SK-N-SH treated with all-trans-retinoic acid at 6 μM for 48 hours (cell line): ENCODE data around the gene FMOD.

Experiments used
- ATAC-seq: fragments of 200-7000 bp; cut with Tn5 transposase; 3 replicates; pipeline ENCODE4 v1.9.1; 2020; ENCODE audit warnings: mild to moderate bottlenecking, moderate library complexity
- BACH2 ChIP-seq: fragments of 250-450 bp; sonication (Bioruptor Pico); IDR thresholded peaks from 2 replicates; pipeline ENCODE4 v1.9.0; 2021; ENCODE audit warnings: mild to moderate bottlenecking, borderline replicate concordance
- CREB5 ChIP-seq: fragments of 250-450 bp; sonication (Bioruptor Pico); IDR thresholded peaks from 2 replicates; pipeline ENCODE4 v1.5.1; 2020; ENCODE audit warnings: low read depth, mild to moderate bottlenecking, moderate library complexity
- CSDC2 ChIP-seq: fragments of 250-450 bp; sonication (Bioruptor Pico); IDR thresholded peaks from 2 replicates; pipeline ENCODE4 v1.5.0; 2020; ENCODE audit warnings: mild to moderate bottlenecking, moderate library complexity
- CSRNP3 ChIP-seq: fragments of 250-450 bp; sonication (Bioruptor Pico); IDR thresholded peaks from 2 replicates; pipeline ENCODE4 v1.5.1; 2021; ENCODE audit warnings: mild to moderate bottlenecking, moderate library complexity
- ESRRG ChIP-seq: fragments of 250-450 bp; sonication (Bioruptor Pico); IDR thresholded peaks from 2 replicates; pipeline ENCODE4 v1.6.1; 2021; ENCODE audit warnings: mild to moderate bottlenecking
- GLIS3 ChIP-seq: fragments of 250-450 bp; sonication (Bioruptor Pico); IDR thresholded peaks from 2 replicates; pipeline ENCODE4 v1.5.0; 2020; ENCODE audit warnings: mild to moderate bottlenecking, moderate library complexity
- ISL1 ChIP-seq: fragments of 250-450 bp; sonication (Bioruptor Pico); IDR thresholded peaks from 2 replicates; pipeline ENCODE4 v2.1.2; 2022; ENCODE audit warnings: mild to moderate bottlenecking, moderate library complexity
- OSR1 ChIP-seq: fragments of 250-450 bp; sonication (Bioruptor Pico); IDR thresholded peaks from 2 replicates; pipeline ENCODE4 v1.8.0; 2022; ENCODE audit warnings: moderate library complexity, mild to moderate bottlenecking, inconsistent platforms
- PPARA ChIP-seq: fragments of 250-450 bp; sonication (Bioruptor Pico); IDR thresholded peaks from 2 replicates; pipeline ENCODE4 v1.5.0; 2020; ENCODE audit warnings: mild to moderate bottlenecking, borderline replicate concordance
- RARB ChIP-seq: fragments of 250-450 bp; sonication (Bioruptor Pico); IDR thresholded peaks from 2 replicates; pipeline ENCODE4 v1.8.0; 2021; ENCODE audit warnings: mild to moderate bottlenecking, moderate library complexity
- SNAI2 ChIP-seq: fragments of 250-450 bp; sonication (Bioruptor Pico); IDR thresholded peaks from 2 replicates; pipeline ENCODE4 v1.5.0; 2020; ENCODE audit warnings: mild to moderate bottlenecking, moderate library complexity
- TCF4 ChIP-seq: fragments of 250-450 bp; sonication (Bioruptor Pico); IDR thresholded peaks from 2 replicates; pipeline ENCODE4 v1.8.0; 2021; ENCODE audit warnings: mild to moderate bottlenecking, moderate library complexity, borderline replicate concordance
- TOX ChIP-seq: fragments of 250-450 bp; sonication (Bioruptor Pico); IDR thresholded peaks from 2 replicates; pipeline ENCODE4 v1.8.0; 2021; ENCODE audit warnings: mild to moderate bottlenecking, moderate library complexity, borderline replicate concordance
- TSHZ2 ChIP-seq: fragments of 250-450 bp; sonication (Bioruptor Pico); IDR thresholded peaks from 2 replicates; pipeline ENCODE4 v1.5.0; 2020; ENCODE audit warnings: mild to moderate bottlenecking, moderate library complexity
- ZC3H10 ChIP-seq: fragments of 250-450 bp; sonication (Bioruptor Pico); IDR thresholded peaks from 2 replicates; pipeline ENCODE4 v1.5.1; 2021; ENCODE audit warnings: mild to moderate bottlenecking, moderate library complexity
- ZFP30 ChIP-seq: fragments of 450-650 bp; formaldehyde crosslinking; IDR thresholded peaks from 2 replicates; pipeline ENCODE4 v1.5.0; 2022; ENCODE audit warnings: mild to moderate bottlenecking, moderate library complexity
- ZNF565 ChIP-seq: fragments of 450-650 bp; formaldehyde crosslinking; conservative IDR thresholded peaks from 2 replicates; pipeline ENCODE4 v1.5.0; 2020; ENCODE audit warnings: low read depth, mild to moderate bottlenecking, moderate library complexity
- ZNF70 ChIP-seq: fragments of 450-650 bp; formaldehyde crosslinking; IDR thresholded peaks from 2 replicates; pipeline ENCODE4 v1.5.0; 2020; ENCODE audit warnings: mild to moderate bottlenecking, moderate library complexity
- ZNF8 ChIP-seq: fragments of 450-650 bp; formaldehyde crosslinking; IDR thresholded peaks from 2 replicates; pipeline ENCODE4 v1.5.0; 2020; ENCODE audit warnings: mild to moderate bottlenecking, moderate library complexity
- TF ChIP-seq, protein P1 (sequence below): fragments of 250-450 bp; sonication (Bioruptor Pico); IDR thresholded peaks from 2 replicates; pipeline ENCODE4 v1.8.0; 2021; ENCODE audit warnings: low read depth, mild to moderate bottlenecking, moderate library complexity, borderline replicate concordance

The FMOD gene

DNA sequence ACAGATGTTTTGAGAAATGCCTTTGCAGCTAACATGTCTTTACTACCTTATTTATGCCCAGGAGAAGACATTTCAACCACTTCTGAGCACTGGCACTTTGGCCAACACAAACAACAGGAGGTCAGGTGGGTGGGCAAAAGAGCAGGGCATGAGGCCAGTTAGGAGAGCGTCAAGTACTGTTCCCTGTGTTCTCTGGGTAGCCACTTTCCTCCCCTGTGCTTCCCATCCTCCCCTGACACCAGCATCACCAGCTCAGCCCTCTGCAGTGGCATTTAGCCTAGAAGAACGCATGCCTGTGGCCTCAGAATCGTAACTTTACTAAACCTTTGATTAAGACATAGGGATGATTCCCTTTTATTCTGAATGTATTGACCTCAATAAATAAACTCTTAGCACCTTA lies 27.3 kb downstream of the FMOD start:
- no peak for ATAC-seq
- TF ChIP-seq BACH2 (CRISPR knock-in tag): no peak
- no peak for TF ChIP-seq ISL1
- no peak for TF ChIP-seq ZNF8 (CRISPR knock-in tag)
- no peak for TF ChIP-seq TOX
- no peak for TF ChIP-seq OSR1 (CRISPR knock-in tag)
- TF ChIP-seq ZNF565 (CRISPR knock-in tag): no peak
- no peak for TF ChIP-seq ZNF70 (CRISPR knock-in tag)
- no peak for TF ChIP-seq TCF4 (CRISPR knock-in tag)
- TF ChIP-seq, protein P1, sequence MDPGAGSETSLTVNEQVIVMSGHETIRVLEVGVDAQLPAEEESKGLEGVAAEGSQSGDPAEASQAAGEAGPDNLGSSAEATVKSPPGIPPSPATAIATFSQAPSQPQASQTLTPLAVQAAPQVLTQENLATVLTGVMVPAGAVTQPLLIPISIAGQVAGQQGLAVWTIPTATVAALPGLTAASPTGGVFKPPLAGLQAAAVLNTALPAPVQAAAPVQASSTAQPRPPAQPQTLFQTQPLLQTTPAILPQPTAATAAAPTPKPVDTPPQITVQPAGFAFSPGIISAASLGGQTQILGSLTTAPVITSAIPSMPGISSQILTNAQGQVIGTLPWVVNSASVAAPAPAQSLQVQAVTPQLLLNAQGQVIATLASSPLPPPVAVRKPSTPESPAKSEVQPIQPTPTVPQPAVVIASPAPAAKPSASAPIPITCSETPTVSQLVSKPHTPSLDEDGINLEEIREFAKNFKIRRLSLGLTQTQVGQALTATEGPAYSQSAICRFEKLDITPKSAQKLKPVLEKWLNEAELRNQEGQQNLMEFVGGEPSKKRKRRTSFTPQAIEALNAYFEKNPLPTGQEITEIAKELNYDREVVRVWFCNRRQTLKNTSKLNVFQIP (CRISPR knock-in tag): no peak
- no peak for TF ChIP-seq CREB5 (CRISPR knock-in tag)
- TF ChIP-seq, all 23 proteins: peak for 0

GRCh38 chr1:203322500-203323179 lies 28.3 kb downstream of the FMOD start:
- no peak for ATAC-seq
- TF ChIP-seq ZNF565 (CRISPR knock-in tag) (no peak), BACH2 (CRISPR knock-in tag) (no peak), RARB (CRISPR knock-in tag) (no peak), PPARA (no peak), ESRRG (no peak), ZC3H10 (no peak), TOX (no peak), CREB5 (CRISPR knock-in tag) (no peak)
- TF ChIP-seq, protein P1 (CRISPR knock-in tag): no peak

DNA sequence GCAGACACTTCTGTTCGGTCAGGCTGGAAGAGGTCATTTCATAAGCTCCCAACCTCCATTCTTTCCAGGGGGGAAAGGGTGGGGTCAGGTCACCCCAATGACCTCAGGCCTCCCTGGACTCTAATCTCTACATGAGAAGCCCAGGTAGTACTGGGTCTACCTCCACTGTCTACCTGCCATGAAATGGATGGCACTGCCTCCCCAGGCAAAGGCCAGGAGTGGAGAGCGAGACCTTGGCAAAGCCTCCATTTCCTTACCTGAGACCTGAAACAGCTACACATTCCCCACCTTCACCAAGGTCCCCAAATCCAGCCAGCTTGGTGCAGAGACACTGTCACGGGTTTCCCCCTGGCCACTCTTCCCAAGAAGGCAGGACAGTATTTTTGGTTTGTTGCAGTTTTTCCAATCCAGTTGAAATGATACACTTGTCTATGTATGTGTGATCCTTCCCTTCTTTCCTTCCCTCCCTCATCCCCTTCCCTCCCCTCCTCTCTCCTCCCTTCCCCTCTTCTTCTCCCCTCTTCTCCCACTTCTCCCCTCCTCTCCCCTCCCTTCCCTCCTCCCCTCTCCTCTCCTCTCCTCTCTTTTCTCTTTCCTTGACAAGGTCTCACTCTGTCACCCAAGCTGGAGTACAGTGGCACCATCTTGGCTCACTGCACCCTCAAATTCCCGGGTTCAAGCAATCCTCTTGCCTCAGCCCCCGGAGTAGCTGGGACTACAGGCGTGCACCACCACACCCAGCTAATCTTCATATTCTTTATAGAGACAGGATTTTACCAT lies 29.5 kb downstream of the FMOD start:
- TF ChIP-seq ESRRG (no peak), ZC3H10 (no peak), ZNF565 (CRISPR knock-in tag) (no peak), GLIS3 (CRISPR knock-in tag) (no peak), CSDC2 (CRISPR knock-in tag) (no peak), TCF4 (CRISPR knock-in tag) (no peak), PPARA (no peak), ZNF8 (CRISPR knock-in tag) (no peak), TSHZ2 (no peak), BACH2 (CRISPR knock-in tag) (no peak), ISL1 (no peak), ZFP30 (CRISPR knock-in tag) (no peak), RARB (CRISPR knock-in tag) (no peak), CREB5 (CRISPR knock-in tag) (no peak), CSRNP3 (CRISPR knock-in tag) (no peak), SNAI2 (CRISPR knock-in tag) (no peak)
- TF ChIP-seq, all 23 proteins: peak for 0
- no peak for ATAC-seq
